ENCODE data around the gene SEZ6L2.

Gene SEZ6L2

GRCh38 chr16:29826342-29826695 lies 73.0 kb downstream of the SEZ6L2 start:
- no peaks in the 10 kb centered on the region for H3K9me3 ChIP-seq (ENCODE audit: low read length)
- H3K36me3 ChIP-seq (ENCODE audit: insufficient read depth, low read length): peaks cover 4% of the 10 kb centered on the region; the same call in 1 of the 2 replicates
- no peaks in the 10 kb centered on the region for H4K20me1 ChIP-seq (ENCODE audit: insufficient read depth, low read length)
- no peak overlapping the region for H3K4me3 ChIP-seq (ENCODE audit: low read depth, low read length, poor library complexity, severe bottlenecking)
- no peaks in the 10 kb centered on the region for H3F3A ChIP-seq (ENCODE audit: insufficient read depth, low read length)
- H3K4me1 ChIP-seq (ENCODE audit: insufficient read depth, low read length, severe bottlenecking): peaks cover 10% of the 10 kb centered on the region
- no peaks in the 10 kb centered on the region for H3K79me2 ChIP-seq (ENCODE audit: insufficient read depth, low read length)
- no peak overlapping the region for H2AFZ ChIP-seq (ENCODE audit: low read length)
- no peaks in the 10 kb centered on the region for H3K9me2 ChIP-seq (ENCODE audit: low read depth, low read length)
- no peak overlapping the region for H3K4me2 ChIP-seq (ENCODE audit: low read length)
- H3K9ac ChIP-seq (ENCODE audit: low read length): no peak overlapping the region
- no peaks in the 10 kb centered on the region for H3K27me3 ChIP-seq (ENCODE audit: insufficient read depth, low read length)
- TF ChIP-seq, protein P1, sequence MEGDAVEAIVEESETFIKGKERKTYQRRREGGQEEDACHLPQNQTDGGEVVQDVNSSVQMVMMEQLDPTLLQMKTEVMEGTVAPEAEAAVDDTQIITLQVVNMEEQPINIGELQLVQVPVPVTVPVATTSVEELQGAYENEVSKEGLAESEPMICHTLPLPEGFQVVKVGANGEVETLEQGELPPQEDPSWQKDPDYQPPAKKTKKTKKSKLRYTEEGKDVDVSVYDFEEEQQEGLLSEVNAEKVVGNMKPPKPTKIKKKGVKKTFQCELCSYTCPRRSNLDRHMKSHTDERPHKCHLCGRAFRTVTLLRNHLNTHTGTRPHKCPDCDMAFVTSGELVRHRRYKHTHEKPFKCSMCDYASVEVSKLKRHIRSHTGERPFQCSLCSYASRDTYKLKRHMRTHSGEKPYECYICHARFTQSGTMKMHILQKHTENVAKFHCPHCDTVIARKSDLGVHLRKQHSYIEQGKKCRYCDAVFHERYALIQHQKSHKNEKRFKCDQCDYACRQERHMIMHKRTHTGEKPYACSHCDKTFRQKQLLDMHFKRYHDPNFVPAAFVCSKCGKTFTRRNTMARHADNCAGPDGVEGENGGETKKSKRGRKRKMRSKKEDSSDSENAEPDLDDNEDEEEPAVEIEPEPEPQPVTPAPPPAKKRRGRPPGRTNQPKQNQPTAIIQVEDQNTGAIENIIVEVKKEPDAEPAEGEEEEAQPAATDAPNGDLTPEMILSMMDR (IDR thresholded peaks at IDR 0.05; ENCODE audit: low read length): no peak
- no peak for TF ChIP-seq EZH2 (IDR thresholded peaks at IDR 0.05; ENCODE audit: borderline replicate concordance, low read length)
- no peak overlapping the region for H3K27ac ChIP-seq (ENCODE audit: low read depth, low read length, poor library complexity, severe bottlenecking)

- Histone ChIP-seq H3K27ac (ENCODE audit: low read depth, low read length, poor library complexity, severe bottlenecking) (no peak overlapping the region), H3K4me3 (ENCODE audit: low read depth, low read length, poor library complexity, severe bottlenecking) (no peak overlapping the region), H3K4me2 (ENCODE audit: low read length) (no peak overlapping the region), H3K4me1 (ENCODE audit: insufficient read depth, low read length, severe bottlenecking) (peaks cover 19% of the 10 kb centered on the region), H3K27me3 (ENCODE audit: insufficient read depth, low read length) (no peaks in the 10 kb centered on the region), H3K9ac (ENCODE audit: low read length) (no peak overlapping the region; the same call in 1 of the 2 replicates), H4K20me1 (ENCODE audit: insufficient read depth, low read length) (no peaks in the 10 kb centered on the region), H3K9me2 (ENCODE audit: low read depth, low read length) (no peaks in the 10 kb centered on the region), H2AFZ (ENCODE audit: low read length) (no peak overlapping the region), H3K79me2 (ENCODE audit: insufficient read depth, low read length) (no peaks in the 10 kb centered on the region), H3F3A (ENCODE audit: insufficient read depth, low read length) (no peaks in the 10 kb centered on the region), H3K9me3 (ENCODE audit: low read length) (no peaks in the 10 kb centered on the region), H3K36me3 (ENCODE audit: insufficient read depth, low read length) (peaks cover 4% of the 10 kb centered on the region; the same call in 1 of the 2 replicates)
- TF ChIP-seq EZH2 (IDR thresholded peaks at IDR 0.05; ENCODE audit: borderline replicate concordance, low read length): no peak
- TF ChIP-seq, protein P1 (IDR thresholded peaks at IDR 0.05; ENCODE audit: low read length): no peak
Measured at GRCh38 chr16:29825145-29826044, 74.0 kb downstream of the SEZ6L2 start.

GRCh38 chr16:29824589-29825144 lies 74.7 kb downstream of the SEZ6L2 start:
- Histone ChIP-seq H3K9me3 (ENCODE audit: low read length) (no peaks in the 10 kb centered on the region), H3K4me2 (ENCODE audit: low read length) (no peak overlapping the region), H3K4me1 (ENCODE audit: insufficient read depth, low read length, severe bottlenecking) (peaks cover 26% of the 10 kb centered on the region), H4K20me1 (ENCODE audit: insufficient read depth, low read length) (no peaks in the 10 kb centered on the region), H3K36me3 (ENCODE audit: insufficient read depth, low read length) (peaks cover 9% of the 10 kb centered on the region; the same call in 1 of the 2 replicates), H3K27ac (ENCODE audit: low read depth, low read length, poor library complexity, severe bottlenecking) (no peak overlapping the region), H3F3A (ENCODE audit: insufficient read depth, low read length) (no peaks in the 10 kb centered on the region), H3K9ac (ENCODE audit: low read length) (no peak overlapping the region), H2AFZ (ENCODE audit: low read length) (no peak overlapping the region), H3K4me3 (ENCODE audit: low read depth, low read length, poor library complexity, severe bottlenecking) (no peak overlapping the region), H3K79me2 (ENCODE audit: insufficient read depth, low read length) (no peaks in the 10 kb centered on the region), H3K9me2 (ENCODE audit: low read depth, low read length) (no peaks in the 10 kb centered on the region), H3K27me3 (ENCODE audit: insufficient read depth, low read length) (no peaks in the 10 kb centered on the region)
- TF ChIP-seq EZH2 (IDR thresholded peaks at IDR 0.05; ENCODE audit: borderline replicate concordance, low read length): no peak
- TF ChIP-seq, protein P1 (IDR thresholded peaks at IDR 0.05; ENCODE audit: low read length): no peak
